Activated T-cell treated with anti-CD3 and anti-CD28 coated beads for 48 hours (primary cell): ENCODE data around the gene ITSN1.
"Not testable (repeated sequence)": the region's sequence is repeated elsewhere in the genome, so short reads cannot be mapped to it uniquely, and the experiment has no call there.

Experiments
- DNase-seq: peaks from one replicate; pipeline ENCODE4 v3.0.0-alpha.2; 2020; ENCODE audit warnings: low read depth

Gene ITSN1

GRCh38 chr21:33642027-33642895 is at the start of gene ITSN1:
Gene ITSN1, plus strand, starts transcription at chr21:33642501. Its CDS starts 76,328 bp downstream, at chr21:33718829.
- peak; percentile 99 for DNase-seq

GRCh38 chr21:33598051-33598450 is 44.2 kb upstream of the ITSN1 start:
- DNase-seq, result no peak

- no peak for DNase-seq
These were observed 33.7 kb upstream of the ITSN1 start for GRCh38 chr21:33608559-33608958.

- no peak for DNase-seq
These were observed 31.1 kb upstream of the ITSN1 start for GRCh38 chr21:33611006-33611744.

GRCh38 chr21:33617565-33617964 is 24.7 kb upstream of the ITSN1 start:
- DNase-seq, result not testable (repeated sequence)

GRCh38 chr21:33618407-33618806 is 23.9 kb upstream of the ITSN1 start:
- DNase-seq, result no peak

GRCh38 chr21:33619726-33620125 is 22.6 kb upstream of the ITSN1 start:
- no peak for DNase-seq

- no peak for DNase-seq
These were observed 20.0 kb upstream of the ITSN1 start for GRCh38 chr21:33622253-33622652.

GRCh38 chr21:33626151-33626550 is 16.1 kb upstream of the ITSN1 start:
- not testable (repeated sequence) for DNase-seq

- DNase-seq, result no peak
These were observed 8.0 kb upstream of the ITSN1 start for GRCh38 chr21:33634254-33634653.

- DNase-seq, result no peak
These were observed 1.5 kb upstream of the ITSN1 start for GRCh38 chr21:33640697-33641351.

- peak; percentile 99 for DNase-seq
These were observed 812 bp upstream of the ITSN1 start, which contains the start of gene CRYZL1 for GRCh38 chr21:33641352-33642026. Gene CRYZL1, minus strand, starts transcription at chr21:33641741. Its CDS starts 10,190 bp downstream, at chr21:33631551.

GRCh38 chr21:33642896-33643657 is 776 bp downstream of the ITSN1 start:
- DNase-seq, result peak; percentile 5

GRCh38 chr21:33643658-33644311 is 1.5 kb downstream of the ITSN1 start:
- no peak for DNase-seq

GRCh38 chr21:33644383-33645074 is 2.2 kb downstream of the ITSN1 start:
- no peak for DNase-seq

- DNase-seq, result no peak
These were observed 3.4 kb downstream of the ITSN1 start for GRCh38 chr21:33645730-33646129.

- no peak for DNase-seq
These were observed 5.3 kb downstream of the ITSN1 start for GRCh38 chr21:33647587-33647986.

GRCh38 chr21:33648555-33648954 is 6.3 kb downstream of the ITSN1 start:
- no peak for DNase-seq

GRCh38 chr21:33650230-33650629 is 7.9 kb downstream of the ITSN1 start:
- DNase-seq, result no peak

GRCh38 chr21:33650929-33651509 is 8.7 kb downstream of the ITSN1 start:
- DNase-seq, result no peak
